K562 (cell line): Measurements from ENCODE around the gene UVRAG. TPM values are rescaled to one million over a fixed set of nuclear protein-coding genes. Genes with fewer than 3 reads are reported as not detected.

Experiments
- ATAC-seq: fragments of 200-7000 bp; cut with Tn5 transposase; 3 replicates; pipeline ENCODE4 v1.9.1; 2020; ENCODE audit warnings: moderate library complexity
- BruUV-seq: library from RNA; stranded (reverse); fragments of 400-500 nt; replicated peaks from 2 replicates; lab custom pipeline; 2021; lab: Mats Ljungman, UMichigan
- CTCF ChIA-PET: fragments of 300-600 bp; formaldehyde crosslinking; extraction: SDS; loops from one replicate; lab custom pipeline; 2021; ENCODE audit warnings: low intra/inter-chr PET ratio; lab: Yijun Ruan, JAX
- POLR2A ChIA-PET: fragments of 300-600, 350-650 bp; sonication (Branson Sonifier 250); formaldehyde crosslinking; extraction: SDS; loops from one replicate; lab custom pipeline; 2021; ENCODE audit warnings: antibody characterized with exemption, inconsistent platforms; lab: Yijun Ruan, JAX
- DNase-seq, 4 experiments: peaks; one replicate each; pipeline versions ENCODE4 v3.0.0 to v3.0.0-alpha.2; 2011 to 2018; ENCODE audit warnings: low spot score in 3 of 4, mixed read lengths in 3 of 4; ENCODE audit errors: extremely low read depth in 1 of 4
- FAIRE-seq: peaks from 2 replicates; lab custom pipeline; 2011; peaks lifted over from hg19 to GRCh38; lab: Jason Lieb, UNC
- H2AFZ ChIP-seq: 2 replicates; pipeline ENCODE4 v1.6.0; 2011; ENCODE audit warnings: low read depth, low read length, control low read depth, inconsistent platforms
- H3K27ac ChIP-seq: fragments of 200-600 bp; 3 replicates; pipeline ENCODE4 v1.8.0; 2011; ENCODE audit warnings: low read depth, mild to moderate bottlenecking, control low read depth, inconsistent platforms, low read length, moderate library complexity, mixed read lengths; ENCODE audit errors: extremely low read depth
- H3K27me3 ChIP-seq, 2 experiments: fragments of 300-600 bp in 1 of 2; 2 replicates in 1 of 2; 3 replicates in 1 of 2; pipeline versions ENCODE4 v1.6.0 to v1.8.0; 2011; ENCODE audit warnings: inconsistent platforms in 2 of 2, low read length in 2 of 2, mild to moderate bottlenecking in 1 of 2, mixed read lengths in 1 of 2, moderate library complexity in 1 of 2; ENCODE audit not compliant: control insufficient read depth in 2 of 2, insufficient read depth in 2 of 2
- H3K36me3 ChIP-seq: fragments of 300-600 bp; 3 replicates; pipeline ENCODE4 v1.8.0; 2011; ENCODE audit warnings: mild to moderate bottlenecking, low read length, inconsistent platforms; ENCODE audit not compliant: control insufficient read depth, insufficient read depth
- H3K4me1 ChIP-seq, 2 experiments: fragments of 200-600 bp in 1 of 2; replicated peaks in 1 of 2; 2 replicates in 1 of 2; 3 replicates in 1 of 2; pipeline versions ENCODE4 v1.5.1 to v1.8.0; 2011; ENCODE audit warnings: inconsistent platforms in 2 of 2, low read length in 2 of 2, mild to moderate bottlenecking in 1 of 2, mixed read lengths in 1 of 2, moderate library complexity in 1 of 2; ENCODE audit not compliant: control insufficient read depth in 2 of 2, insufficient read depth in 2 of 2
- H3K4me2 ChIP-seq: 2 replicates; pipeline ENCODE4 v1.6.1; 2011; ENCODE audit warnings: low read length, control low read depth, inconsistent platforms, mixed read lengths; ENCODE audit not compliant: insufficient read depth
- H3K4me3 ChIP-seq: fragments of 200-600 bp; sonication (generic), shearing (Covaris generic); 2 replicates; pipeline ENCODE4 v1.5.1; 2016; ENCODE audit warnings: control low read depth, inconsistent platforms
- H3K79me2 ChIP-seq: fragments of 200-600 bp; 3 replicates; pipeline ENCODE4 v1.8.0; 2011; ENCODE audit warnings: low read length, inconsistent platforms; ENCODE audit not compliant: control insufficient read depth, insufficient read depth
- H3K9ac ChIP-seq, 2 experiments: 2 replicates each; pipeline versions ENCODE4 v1.6.0 to v1.6.1; 2011; ENCODE audit warnings: low read depth in 2 of 2, low read length in 2 of 2, control low read depth in 1 of 2, inconsistent platforms in 1 of 2, mild to moderate bottlenecking in 1 of 2, mixed read lengths in 1 of 2; ENCODE audit not compliant: insufficient read depth in 1 of 2
- H3K9me1 ChIP-seq: one replicate; pipeline ENCODE4 v1.6.0; 2011; ENCODE audit warnings: inconsistent platforms, mild to moderate bottlenecking, low read length, moderate library complexity; ENCODE audit not compliant: control insufficient read depth, insufficient read depth
- H3K9me3 ChIP-seq: replicated peaks from 2 replicates; pipeline ENCODE4 v1.5.1; 2011; ENCODE audit warnings: low read depth, low read length, inconsistent platforms; ENCODE audit not compliant: control insufficient read depth, insufficient read depth
- H4K20me1 ChIP-seq: replicated peaks from 2 replicates; pipeline ENCODE4 v1.6.1; 2011; ENCODE audit warnings: low read length, inconsistent platforms, mixed read lengths; ENCODE audit not compliant: control insufficient read depth, insufficient read depth
- ATF7 ChIP-seq: fragments of 450-650 bp; IDR thresholded peaks from 2 replicates; pipeline ENCODE4 v1.7.1; 2014; ENCODE audit warnings: mild to moderate bottlenecking, moderate library complexity
- BHLHE40 ChIP-seq: IDR thresholded peaks from 2 replicates; pipeline ENCODE4 v1.6.1; 2011; ENCODE audit warnings: low read length, improper control_type of control experiment
- CREB1 ChIP-seq, 2 experiments: sonication (generic) in 1 of 2; formaldehyde crosslinking in 1 of 2; IDR thresholded peaks; 2 replicates each; pipeline versions ENCODE4 v1.6.1 to v1.8.0; 2012 to 2022; ENCODE audit warnings: inconsistent platforms in 1 of 2, mild to moderate bottlenecking in 1 of 2, missing genetic modification reagents in 1 of 2, moderate library complexity in 1 of 2
- ETV6 ChIP-seq, 3 experiments: fragments of 150-350 bp in 1 of 3; sonication (generic) in 1 of 3; formaldehyde crosslinking in 1 of 3; IDR thresholded peaks; 2 replicates each; pipeline versions ENCODE4 v1.6.1 to v1.8.0; 2014 to 2022; ENCODE audit warnings: borderline replicate concordance in 2 of 3, low read depth in 2 of 3, antibody characterized with exemption in 1 of 3, low read length in 1 of 3, mild to moderate bottlenecking in 1 of 3, missing genetic modification reagents in 1 of 3
- FOXM1 ChIP-seq, 2 experiments: fragments of 450-650 bp in 1 of 2; sonication (generic) in 1 of 2; formaldehyde crosslinking in 1 of 2; IDR thresholded peaks; 2 replicates each; pipeline versions ENCODE4 v1.6.1 to v1.9.0; 2017 to 2022; ENCODE audit warnings: low read depth in 2 of 2, mild to moderate bottlenecking in 2 of 2, missing genetic modification reagents in 1 of 2, moderate library complexity in 1 of 2
- FOXP1 ChIP-seq: sonication (generic); formaldehyde crosslinking; IDR thresholded peaks from 2 replicates; pipeline ENCODE4 v1.8.0; 2022; ENCODE audit warnings: mild to moderate bottlenecking, missing genetic modification reagents
- KAT2B ChIP-seq: IDR thresholded peaks from one replicate; pipeline ENCODE4 v1.6.1; 2012; ENCODE audit warnings: low read depth, mild to moderate bottlenecking, control low read depth, inconsistent platforms, low read length, moderate library complexity
- MTF1 ChIP-seq: fragments of 250-450 bp; sonication (Bioruptor Pico); IDR thresholded peaks from 2 replicates; pipeline ENCODE4 v1.9.0; 2021; ENCODE audit warnings: moderate library complexity, mild to moderate bottlenecking, inconsistent platforms, borderline replicate concordance
- NFATC3 ChIP-seq: fragments of 450-650 bp; IDR thresholded peaks from 2 replicates; pipeline ENCODE4 v1.6.1; 2017; ENCODE audit warnings: mild to moderate bottlenecking
- RBM17 ChIP-seq: fragments of 200-400 bp; formaldehyde crosslinking; IDR thresholded peaks from 2 replicates; pipeline ENCODE4 v1.6.1; 2017; ENCODE audit warnings: low read depth, mild to moderate bottlenecking, low read length, borderline replicate concordance
- SMARCA5 ChIP-seq: fragments of 450-650 bp; IDR thresholded peaks from 2 replicates; pipeline ENCODE4 v1.6.1; 2016
- SRSF9 ChIP-seq: fragments of 200-400 bp; formaldehyde crosslinking; IDR thresholded peaks from 2 replicates; pipeline ENCODE4 v1.6.1; 2017; ENCODE audit warnings: low read depth, low read length, borderline replicate concordance
- ZBTB8A ChIP-seq: fragments of 450-650 bp; IDR thresholded peaks from 2 replicates; pipeline ENCODE4 v1.6.1; 2018; ENCODE audit warnings: mild to moderate bottlenecking, moderate library complexity; ENCODE audit not compliant: partially characterized antibody
- ZKSCAN1 ChIP-seq: fragments of 150-350 bp; IDR thresholded peaks from 2 replicates; pipeline ENCODE4 v1.6.1; 2016; ENCODE audit warnings: low read depth, low read length
- ZNF707 ChIP-seq: fragments of 250-450 bp; sonication (Bioruptor Pico); conservative IDR thresholded peaks from 2 replicates; pipeline ENCODE4 v1.8.0; 2022; ENCODE audit warnings: inconsistent platforms, mild to moderate bottlenecking, moderate library complexity
- WGBS: fragments of 100-300 bp; shearing (Covaris generic); methylation state at CpG from one replicate; pipeline ENCODE4 v1.1.6; 2016; ENCODE audit warnings: low coverage, mixed read lengths; ENCODE audit not compliant: insufficient coverage; ENCODE audit errors: missing lambda C conversion rate; 5-methylcytosine and 5-hydroxymethylcytosine counted together
- in situ Hi-C: fragments of 300-500 bp; cut with MboI; formaldehyde crosslinking; loops from 4 replicates; pipeline ENCODE4 v1.15.0; 2018; ENCODE audit warnings: inconsistent platforms, mixed read lengths
- intact Hi-C: fragments of 100-400 bp; cut with micrococcal nuclease; formaldehyde crosslinking; loops from 2 replicates; pipeline ENCODE4 v1.14.2; 2022
- polyA plus RNA-seq, 8 experiments: library from polyadenylated mRNA; depleted of rRNA in 4 of 8; stranded (reverse) in 5 of 8; unstranded in 3 of 8; fragments of >200 nt; fragmentation: Nextera tagmentation in 2 of 8; fragmentation: Illumina TruSeq in 1 of 8; extraction: Ambion mirVana in 2 of 8; extraction: Trizol in 1 of 8; gene quantifications; 2 replicates each; pipeline versions ENCODE4 v1.2.1 to v1.2.3, GENCODE V29; 2011 to 2014; ENCODE audit warnings: inconsistent platforms in 1 of 8, missing spikeins in 1 of 8
- total RNA-seq, 7 experiments: library from RNA; depleted of rRNA in 6 of 7; stranded (reverse); fragments of >200 nt in 6 of 7; fragmentation: Illumina TruSeq in 2 of 7; extraction: Trizol in 2 of 7; gene quantifications; 2 replicates each; pipeline versions ENCODE4 v1.2.1 to v1.2.3, GENCODE V29; 2011 to 2021; ENCODE audit warnings: low replicate concordance in 1 of 7
- TF ChIP-seq, protein P1 (sequence below): sonication (generic); formaldehyde crosslinking; IDR thresholded peaks from 2 replicates; pipeline ENCODE4 v1.8.1; 2023; ENCODE audit warnings: mild to moderate bottlenecking, missing genetic modification reagents, moderate library complexity
- TF ChIP-seq, protein P2 (sequence below): sonication (generic); formaldehyde crosslinking; IDR thresholded peaks from 2 replicates; pipeline ENCODE4 v1.5.0; 2020; ENCODE audit warnings: missing genetic modification reagents
- TF ChIP-seq, protein P3 (sequence below), 3 experiments: IDR thresholded peaks in 2 of 3; conservative IDR thresholded peaks in 1 of 3; 2 replicates each; pipeline ENCODE4 v1.5.1; 2011 to 2012; ENCODE audit warnings: low read length in 3 of 3, mild to moderate bottlenecking in 3 of 3, control low read depth in 2 of 3, improper control_type of control experiment in 1 of 3, inconsistent platforms in 1 of 3, low read depth in 1 of 3, mixed read lengths in 1 of 3, moderate library complexity in 1 of 3; ENCODE audit not compliant: insufficient read depth in 2 of 3

Gene UVRAG
- total and polyA plus RNA-seq, 9 of the 15 experiments (the other 6 are each of a cell fraction or from before 2014, with no cell fraction given), result 3.1 to 17.8 (median 12.4) TPM

DNA sequence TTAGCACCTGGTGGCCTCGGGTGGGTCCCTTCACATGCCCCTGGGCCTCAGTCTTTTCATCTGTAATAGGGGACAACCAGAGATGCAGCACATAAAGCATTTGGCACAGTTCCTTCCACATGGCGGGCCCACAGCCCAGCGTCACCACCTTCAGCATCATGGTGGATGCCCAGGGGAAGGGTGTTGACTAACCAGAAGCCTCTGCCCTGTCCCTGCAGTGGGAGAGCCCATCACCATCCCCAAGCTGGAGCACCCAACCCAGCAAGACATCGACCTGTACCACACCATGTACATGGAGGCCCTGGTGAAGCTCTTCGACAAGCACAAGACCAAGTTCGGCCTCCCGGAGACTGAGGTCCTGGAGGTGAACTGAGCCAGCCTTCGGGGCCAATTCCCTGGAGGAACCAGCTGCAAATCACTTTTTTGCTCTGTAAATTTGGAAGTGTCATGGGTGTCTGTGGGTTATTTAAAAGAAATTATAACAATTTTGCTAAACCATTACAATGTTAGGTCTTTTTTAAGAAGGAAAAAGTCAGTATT is 14.8 kb upstream of the UVRAG start:
- Histone ChIP-seq H3K9me3 (no peaks in the 10 kb centered on the region), H3K36me3 (no peaks in the 10 kb centered on the region), H3K4me3 (no peak overlapping the region), H3K79me2 (no peaks in the 10 kb centered on the region), H3K27me3 (peaks cover 0 to 3% of the 10 kb centered on the region in 2 experiments; a peak in 1 of 5 replicates), H3K9ac (no peak overlapping the region), H4K20me1 (no peaks in the 10 kb centered on the region; the same call in 1 of the 2 replicates), H3K4me1 (0 out of 5 replicates have a peak, but pooled peaks cover 0 to 3% of the 10 kb centered on the region in 2 experiments), H3K9me1 (no peaks in the 10 kb centered on the region), H2AFZ (no peak overlapping the region), H3K4me2 (no peak overlapping the region), H3K27ac (no peak overlapping the region)
- POLR2A ChIA-PET, result interaction anchor here (0.6 to 0.7 kb wide), 3 partner anchors 16 to 247 kb away, joined by 3 read pairs; no protein-coding TSS in a partner anchor
- CTCF ChIA-PET, result interaction anchor here (0.7 to 5.3 kb wide), 3 partner anchors 67 to 251 kb away, joined by 3 to 61 read pairs (median 3); no protein-coding TSS in a partner anchor
- ATAC-seq (no peak), DNase-seq (no peak), FAIRE-seq (no peak)
- in situ Hi-C loops (no loop called here), intact Hi-C loops (loop anchor here (5.0 kb wide), 1 partner anchor 517 kb away; no protein-coding TSS in a partner anchor)
- BruUV-seq, result no TSS peak
- WGBS, result 34% methylated on average over 8 of the region's 8 CpGs
- TF ChIP-seq KAT2B (no peak), BHLHE40 (no peak), FOXP1 (CRISPR knock-in tag) (no peak), FOXM1 (IDR thresholded peaks at IDR 0.05; ENCODE audit: low read depth) (no peak), FOXM1 (CRISPR knock-in tag; IDR thresholded peaks at IDR 0.05; ENCODE audit: low read depth) (no peak), ZKSCAN1 (no peak), NFATC3 (no peak), CREB1 (IDR thresholded peaks at IDR 0.05) (no peak), CREB1 (CRISPR knock-in tag; IDR thresholded peaks at IDR 0.05) (no peak), SRSF9 (no peak), ETV6 (IDR thresholded peaks at IDR 0.05; ENCODE audit: borderline replicate concordance in 1 of 2, low read depth in 2 of 2, low read length in 1 of 2) (no peak), ETV6 (CRISPR knock-in tag; IDR thresholded peaks at IDR 0.05; ENCODE audit: borderline replicate concordance) (no peak), ATF7 (no peak), RBM17 (no peak), MTF1 (CRISPR knock-in tag) (no peak), ZNF707 (no peak), SMARCA5 (no peak), ZBTB8A (no peak)
- TF ChIP-seq, protein P1, sequence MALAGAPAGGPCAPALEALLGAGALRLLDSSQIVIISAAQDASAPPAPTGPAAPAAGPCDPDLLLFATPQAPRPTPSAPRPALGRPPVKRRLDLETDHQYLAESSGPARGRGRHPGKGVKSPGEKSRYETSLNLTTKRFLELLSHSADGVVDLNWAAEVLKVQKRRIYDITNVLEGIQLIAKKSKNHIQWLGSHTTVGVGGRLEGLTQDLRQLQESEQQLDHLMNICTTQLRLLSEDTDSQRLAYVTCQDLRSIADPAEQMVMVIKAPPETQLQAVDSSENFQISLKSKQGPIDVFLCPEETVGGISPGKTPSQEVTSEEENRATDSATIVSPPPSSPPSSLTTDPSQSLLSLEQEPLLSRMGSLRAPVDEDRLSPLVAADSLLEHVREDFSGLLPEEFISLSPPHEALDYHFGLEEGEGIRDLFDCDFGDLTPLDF (CRISPR knock-in tag), result no peak
- TF ChIP-seq, protein P2, sequence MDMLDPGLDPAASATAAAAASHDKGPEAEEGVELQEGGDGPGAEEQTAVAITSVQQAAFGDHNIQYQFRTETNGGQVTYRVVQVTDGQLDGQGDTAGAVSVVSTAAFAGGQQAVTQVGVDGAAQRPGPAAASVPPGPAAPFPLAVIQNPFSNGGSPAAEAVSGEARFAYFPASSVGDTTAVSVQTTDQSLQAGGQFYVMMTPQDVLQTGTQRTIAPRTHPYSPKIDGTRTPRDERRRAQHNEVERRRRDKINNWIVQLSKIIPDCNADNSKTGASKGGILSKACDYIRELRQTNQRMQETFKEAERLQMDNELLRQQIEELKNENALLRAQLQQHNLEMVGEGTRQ (CRISPR knock-in tag), result no peak
- TF ChIP-seq, protein P3, sequence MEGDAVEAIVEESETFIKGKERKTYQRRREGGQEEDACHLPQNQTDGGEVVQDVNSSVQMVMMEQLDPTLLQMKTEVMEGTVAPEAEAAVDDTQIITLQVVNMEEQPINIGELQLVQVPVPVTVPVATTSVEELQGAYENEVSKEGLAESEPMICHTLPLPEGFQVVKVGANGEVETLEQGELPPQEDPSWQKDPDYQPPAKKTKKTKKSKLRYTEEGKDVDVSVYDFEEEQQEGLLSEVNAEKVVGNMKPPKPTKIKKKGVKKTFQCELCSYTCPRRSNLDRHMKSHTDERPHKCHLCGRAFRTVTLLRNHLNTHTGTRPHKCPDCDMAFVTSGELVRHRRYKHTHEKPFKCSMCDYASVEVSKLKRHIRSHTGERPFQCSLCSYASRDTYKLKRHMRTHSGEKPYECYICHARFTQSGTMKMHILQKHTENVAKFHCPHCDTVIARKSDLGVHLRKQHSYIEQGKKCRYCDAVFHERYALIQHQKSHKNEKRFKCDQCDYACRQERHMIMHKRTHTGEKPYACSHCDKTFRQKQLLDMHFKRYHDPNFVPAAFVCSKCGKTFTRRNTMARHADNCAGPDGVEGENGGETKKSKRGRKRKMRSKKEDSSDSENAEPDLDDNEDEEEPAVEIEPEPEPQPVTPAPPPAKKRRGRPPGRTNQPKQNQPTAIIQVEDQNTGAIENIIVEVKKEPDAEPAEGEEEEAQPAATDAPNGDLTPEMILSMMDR (IDR thresholded peaks at IDR 0.05 in 2 of 3, conservative IDR thresholded peaks at IDR 0.05 in 1 of 3; ENCODE audit: insufficient read depth in 2 of 3, low read depth in 1 of 3, low read length in 3 of 3), result no peak
